Subcutaneous adipose tissue (tissue), 4 donors: Measurements from ENCODE around the gene MEGF11. TPM values are rescaled to one million over a fixed set of nuclear protein-coding genes. Genes with fewer than 3 reads are reported as not detected.

Source experiments
- total RNA-seq, 4 donors: library from RNA; depleted of rRNA; stranded (reverse); fragments of >200 nt; gene quantifications; one replicate each; pipeline ENCODE4 v1.1.0, GENCODE V29; 2016
- TF ChIP-seq, protein P1 (sequence below): fragments of 450-650 bp; IDR thresholded peaks from one replicate; pipeline ENCODE4 v1.5.1; 2016; ENCODE audit warnings: low read depth, mild to moderate bottlenecking, control low read depth, antibody characterized with exemption, moderate library complexity

Gene MEGF11
- total RNA-seq, 4 donors from 2014 or later: not detected

GRCh38 chr15:66095871-66096687 is 157.5 kb downstream of the MEGF11 start:
- TF ChIP-seq, protein P1, sequence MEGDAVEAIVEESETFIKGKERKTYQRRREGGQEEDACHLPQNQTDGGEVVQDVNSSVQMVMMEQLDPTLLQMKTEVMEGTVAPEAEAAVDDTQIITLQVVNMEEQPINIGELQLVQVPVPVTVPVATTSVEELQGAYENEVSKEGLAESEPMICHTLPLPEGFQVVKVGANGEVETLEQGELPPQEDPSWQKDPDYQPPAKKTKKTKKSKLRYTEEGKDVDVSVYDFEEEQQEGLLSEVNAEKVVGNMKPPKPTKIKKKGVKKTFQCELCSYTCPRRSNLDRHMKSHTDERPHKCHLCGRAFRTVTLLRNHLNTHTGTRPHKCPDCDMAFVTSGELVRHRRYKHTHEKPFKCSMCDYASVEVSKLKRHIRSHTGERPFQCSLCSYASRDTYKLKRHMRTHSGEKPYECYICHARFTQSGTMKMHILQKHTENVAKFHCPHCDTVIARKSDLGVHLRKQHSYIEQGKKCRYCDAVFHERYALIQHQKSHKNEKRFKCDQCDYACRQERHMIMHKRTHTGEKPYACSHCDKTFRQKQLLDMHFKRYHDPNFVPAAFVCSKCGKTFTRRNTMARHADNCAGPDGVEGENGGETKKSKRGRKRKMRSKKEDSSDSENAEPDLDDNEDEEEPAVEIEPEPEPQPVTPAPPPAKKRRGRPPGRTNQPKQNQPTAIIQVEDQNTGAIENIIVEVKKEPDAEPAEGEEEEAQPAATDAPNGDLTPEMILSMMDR: no peak

DNA sequence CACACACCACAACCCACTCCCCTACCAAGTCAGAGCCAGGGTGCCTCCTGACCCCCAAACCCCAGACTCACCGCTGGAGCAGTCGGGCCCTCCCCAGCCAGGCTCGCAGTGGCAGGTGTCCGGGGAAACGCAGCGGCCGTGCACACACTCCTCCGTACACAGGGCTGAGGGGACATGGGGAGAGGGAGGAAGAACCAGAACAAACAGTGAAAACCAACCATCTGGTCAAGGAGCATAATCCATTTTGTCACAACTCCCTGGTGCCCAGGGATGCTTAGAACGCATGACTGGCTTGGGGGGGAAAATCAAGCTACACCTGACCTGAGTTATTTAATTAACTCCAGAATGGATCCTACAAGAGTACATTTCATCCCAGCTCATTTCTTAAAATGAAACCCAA is 159.2 kb downstream of the MEGF11 start:
- TF ChIP-seq, protein P1: no peak

DNA sequence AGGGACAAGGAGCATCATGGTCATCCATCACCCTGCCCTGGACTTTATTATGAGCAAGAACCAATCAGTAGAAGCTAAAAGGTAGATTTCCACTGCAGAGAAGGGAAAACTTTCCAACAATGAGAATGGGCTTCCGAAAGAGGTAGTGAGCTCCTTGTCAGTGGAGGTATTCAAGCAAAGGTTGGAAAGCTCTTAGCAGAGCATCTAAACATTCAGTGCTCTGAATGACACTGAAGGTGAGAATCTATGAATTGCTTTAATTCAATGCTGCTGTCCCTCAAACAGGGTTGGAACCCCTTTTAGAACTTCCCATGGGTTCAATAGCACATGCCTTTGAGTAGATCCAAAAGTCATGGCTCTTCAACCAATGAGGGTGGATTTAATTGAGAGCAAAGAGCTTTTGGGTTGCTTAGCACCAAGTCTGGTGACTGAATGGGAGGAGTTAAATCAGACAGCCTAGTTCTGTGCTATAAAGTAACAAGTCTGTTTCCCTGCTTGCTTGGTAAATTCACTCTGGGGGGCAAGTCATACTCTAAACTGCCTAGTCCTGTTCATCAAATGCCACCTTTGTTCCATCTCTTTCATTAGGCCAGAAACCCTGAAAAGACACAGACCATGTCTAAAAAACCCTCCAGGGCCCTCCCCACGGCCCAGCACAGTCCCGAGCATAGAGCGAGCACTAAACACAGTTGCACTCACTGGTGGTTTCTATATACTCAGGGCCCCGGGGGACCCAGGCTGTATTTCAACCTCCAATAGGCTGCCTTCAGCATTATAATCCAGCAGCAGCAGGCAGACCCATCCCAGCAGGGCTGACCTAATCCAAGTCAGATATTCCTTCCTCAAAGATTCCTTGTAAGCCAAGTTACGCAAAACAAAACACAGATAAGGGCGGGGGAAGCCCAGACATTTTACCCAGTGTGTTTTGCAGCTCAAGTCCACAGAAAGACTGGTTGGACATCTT is 161.2 kb downstream of the MEGF11 start:
- TF ChIP-seq, protein P1: no peak

DNA sequence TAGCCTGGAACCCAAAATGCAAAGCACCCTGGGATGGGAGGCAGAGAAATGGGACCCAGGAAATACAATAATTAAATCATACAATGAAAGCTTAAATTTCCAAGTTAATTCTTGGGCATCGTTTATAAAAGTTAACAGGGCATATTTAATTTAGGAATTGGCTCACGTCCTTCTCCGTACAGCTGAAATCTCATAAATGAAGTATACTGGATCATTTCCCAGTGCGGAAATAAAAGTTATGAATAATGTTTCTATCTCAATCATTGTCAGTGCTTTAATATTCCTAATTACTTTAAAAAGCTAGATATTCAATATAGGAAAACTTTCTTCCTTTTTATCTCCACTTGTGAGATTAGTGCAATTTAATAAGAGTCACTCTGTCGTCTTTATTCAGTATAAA is 164.0 kb downstream of the MEGF11 start:
- TF ChIP-seq, protein P1: no peak

DNA sequence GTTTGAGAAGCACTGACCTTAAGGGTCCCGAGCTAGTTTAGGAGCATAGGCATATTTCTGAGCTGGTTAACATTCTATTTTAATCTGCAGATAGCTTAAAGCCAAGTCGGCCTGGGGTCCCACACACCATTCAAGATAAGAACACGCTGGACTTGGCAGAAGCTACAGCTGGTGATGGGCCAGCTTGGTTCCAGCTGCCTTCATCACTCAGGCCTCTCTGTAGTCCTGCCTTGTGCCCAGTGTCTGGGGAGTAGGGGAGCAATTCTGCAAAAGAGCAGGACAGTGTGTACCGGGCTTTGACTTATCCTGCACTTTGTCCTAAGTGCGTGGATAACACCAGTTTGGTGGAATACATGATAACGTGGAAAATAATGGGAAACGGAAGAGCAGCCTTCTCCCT is 164.5 kb downstream of the MEGF11 start:
- TF ChIP-seq, protein P1: no peak

DNA sequence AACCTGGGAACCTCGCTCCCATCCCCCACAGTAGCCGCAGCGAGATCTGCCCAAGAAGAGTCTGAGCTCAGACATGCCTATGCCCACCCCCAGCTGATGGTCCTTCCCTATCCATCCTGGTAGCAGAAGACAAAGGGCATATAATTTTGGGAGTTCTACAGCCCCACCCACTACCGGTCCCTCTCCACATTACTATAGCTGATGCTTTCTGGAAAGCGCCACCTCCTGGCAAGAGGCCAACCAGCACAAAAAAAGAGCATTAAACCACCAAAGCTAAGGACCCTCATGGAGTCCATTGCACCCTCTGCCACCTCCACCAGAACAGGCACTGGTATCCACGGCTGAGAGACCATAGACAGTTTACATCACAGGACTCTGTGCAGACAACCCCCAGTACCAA is 168.4 kb downstream of the MEGF11 start:
- TF ChIP-seq, protein P1: no peak

- TF ChIP-seq, protein P1: no peak
These were observed 168.8 kb downstream of the MEGF11 start for GRCh38 chr15:66084704-66085103.
